ENCODE results near the gene AP3B1. TPM values are rescaled to one million over a fixed set of nuclear protein-coding genes. Genes with fewer than 3 reads are reported as not detected.

AP3B1 gene
- total and polyA plus RNA-seq, 3 donors from 2014 or later, result 32.0 to 77.3 (median 74.0) TPM

Small RNA genes lying within 50 kb of the gene (small RNA-seq; reads per million reads assigned to genes)
- 0 reads per million in 2 donors for gene RF00019
- 0 reads per million in 2 donors for gene RNU6-183P

Other genes starting within 250 kb of the AP3B1 start
- 10 to 100 TPM; 28.3 to 35.9 TPM for gene SCAMP1, start 65.9 kb upstream of the AP3B1 start, total RNA-seq
- gene SCAMP1, start 65.9 kb upstream of the AP3B1 start, polyA plus RNA-seq (ENCODE audit: insufficient read depth, low read depth, low replicate concordance), result 22.5 TPM

Measured in testis (tissue), 3 donors.